Coronary artery (tissue), 2 donors: ENCODE data around the gene C15orf40.
"Not testable (repeated sequence)": the region's sequence is repeated elsewhere in the genome, so short reads cannot be mapped to it uniquely, and the experiment has no call there.

Experiments
- DNase-seq: peaks from one replicate; pipeline ENCODE4 v3.0.0-alpha.2; 2017; ENCODE audit warnings: low spot score
- H3K27ac ChIP-seq, 2 donors: fragments of 200-600 bp; sonication (generic); one replicate each; pipeline ENCODE4 v1.5.1; 2016 to 2019
- H3K4me3 ChIP-seq: fragments of 200-600 bp; sonication (generic); 2 replicates; pipeline ENCODE4 v1.5.1; 2016; ENCODE audit warnings: mild to moderate bottlenecking, moderate library complexity
- CTCF ChIP-seq: fragments of 200-600 bp; sonication (generic); IDR thresholded peaks from one replicate; pipeline ENCODE4 v1.5.1; 2019; ENCODE audit warnings: antibody characterized with exemption

The C15orf40 gene

DNA sequence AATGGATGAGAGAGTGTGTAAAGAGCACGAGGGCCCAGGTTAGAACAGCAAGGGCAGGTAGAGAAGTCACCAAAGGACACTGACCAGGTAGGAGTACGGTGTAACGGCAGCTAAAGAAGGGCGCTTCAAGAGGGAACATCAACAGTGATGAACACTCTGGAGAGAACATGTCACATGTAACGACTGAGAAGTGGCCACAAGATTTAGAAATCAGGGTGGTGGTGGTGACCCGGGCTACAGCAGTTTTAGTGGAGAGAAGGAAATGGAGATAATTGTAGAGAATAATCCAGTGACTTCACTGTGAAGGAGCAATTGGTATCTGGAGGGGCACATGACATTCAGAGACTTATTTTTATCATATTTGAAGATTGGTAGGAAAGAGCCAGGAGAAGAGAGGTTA is 1.2 kb upstream of the C15orf40 start:
- DNase-seq: no peak
- no peak for TF ChIP-seq CTCF
- H3K4me3 ChIP-seq: no peak overlapping the region
- no peak overlapping the region for H3K27ac ChIP-seq

GRCh38 chr15:83012076-83012426 is 612 bp upstream of the C15orf40 start:
- DNase-seq: no peak
- Histone ChIP-seq H3K4me3 (peak overlapping the region; percentile 85), H3K27ac (peak overlapping the region; percentile 65 to 87)
- TF ChIP-seq CTCF: no peak

DNA sequence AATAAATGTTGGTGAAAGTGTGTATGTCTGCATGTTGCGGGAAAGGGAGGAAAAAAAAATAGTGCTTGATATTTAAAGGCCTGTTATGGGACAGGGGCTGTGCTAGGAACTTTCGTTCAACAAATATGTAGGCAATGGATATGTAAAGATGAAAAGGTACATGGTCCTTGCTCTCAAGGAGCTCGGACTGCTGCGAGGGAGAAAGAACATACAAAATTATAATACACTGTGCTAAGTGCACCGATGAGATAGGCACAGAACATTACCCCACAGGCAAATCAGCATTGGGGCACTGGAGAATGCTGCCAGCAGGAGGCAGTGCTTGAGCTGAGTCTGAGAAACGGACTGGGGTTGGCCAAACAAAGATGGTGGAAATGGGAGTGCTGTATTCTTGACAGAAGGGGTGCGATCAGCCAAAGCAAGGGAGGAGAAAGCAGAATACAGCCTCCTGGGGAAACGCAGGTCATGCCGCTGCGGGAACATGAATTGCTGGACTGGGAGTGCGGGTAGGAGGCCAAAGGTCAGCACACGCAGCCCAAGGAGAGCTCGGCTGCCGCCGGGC is 649 bp downstream of the C15orf40 start:
- TF ChIP-seq CTCF: peak; percentile 31
- peak overlapping the region; percentile 65 to 87 for H3K27ac ChIP-seq
- DNase-seq: peak; percentile 74
- H3K4me3 ChIP-seq: peak overlapping the region; percentile 85

GRCh38 chr15:83000672-83001031 is 10.8 kb downstream of the C15orf40 start:
- not testable (repeated sequence) for DNase-seq, H3K27ac ChIP-seq, H3K4me3 ChIP-seq

GRCh38 chr15:82999905-83000671 is 11.4 kb downstream of the C15orf40 start:
- DNase-seq: no peak
- TF ChIP-seq CTCF: peak; percentile 40
- H3K4me3 ChIP-seq: peak overlapping the region; percentile 52
- peak overlapping the region; percentile 6 to 14 for H3K27ac ChIP-seq

DNA sequence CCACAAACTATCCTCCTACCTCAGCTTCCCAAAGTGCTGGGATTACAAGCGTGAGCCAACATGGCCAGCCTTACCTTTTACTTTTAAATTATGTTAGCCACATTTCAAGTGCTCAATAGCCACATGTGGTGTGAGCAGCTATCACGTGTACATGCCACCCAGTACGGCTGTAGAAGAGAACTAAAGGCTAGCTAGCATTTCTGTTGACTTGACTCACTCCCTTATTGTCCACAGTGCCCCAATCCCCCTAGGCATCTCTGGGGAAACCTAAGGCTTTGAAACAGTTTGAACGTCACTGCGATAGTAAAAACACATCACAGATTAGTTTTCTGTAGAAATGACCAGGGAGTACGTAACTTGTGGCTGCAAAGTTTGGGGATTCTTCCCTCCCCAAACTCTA is 12.0 kb downstream of the C15orf40 start:
- DNase-seq: no peak
- no peak for TF ChIP-seq CTCF
- Histone ChIP-seq H3K27ac (no peak overlapping the region), H3K4me3 (no peak overlapping the region)

- no peak for TF ChIP-seq CTCF
- no peak overlapping the region for H3K4me3 ChIP-seq
- DNase-seq: no peak
- H3K27ac ChIP-seq: no peak overlapping the region
Measured at GRCh38 chr15:82995938-82996337, 15.5 kb downstream of the C15orf40 start.
